GM18867 (cell line): Measurements from ENCODE around the gene TM2D1.

ENCODE experiments used
- ATAC-seq: cut with Tn5 transposase; IDR thresholded peaks from one replicate; pipeline ENCODE4 v1.9.1; 2021; ENCODE audit warnings: mild to moderate bottlenecking, moderate library complexity; ENCODE audit not compliant: unreplicated experiment

The TM2D1 gene

DNA sequence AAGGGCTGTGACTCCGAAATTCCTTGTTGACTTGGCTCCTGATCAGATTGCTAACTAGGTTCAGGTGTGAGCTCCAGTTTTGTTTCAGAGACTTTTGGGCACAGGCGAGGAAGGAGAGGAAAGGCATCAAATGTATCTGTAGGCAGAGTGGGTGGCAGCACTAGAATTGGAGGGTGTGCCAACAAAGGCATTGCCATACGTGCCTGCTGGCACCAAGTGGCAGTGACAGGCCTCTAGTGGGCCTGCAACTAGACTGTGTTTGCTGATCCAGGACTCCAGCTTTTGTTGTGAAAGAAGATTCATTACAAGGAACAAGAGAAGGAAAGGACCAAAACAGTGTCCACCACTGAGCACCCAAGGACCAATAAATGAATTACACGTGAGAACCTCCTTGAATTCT, 79.5 kb downstream of the TM2D1 start:
- no peak for ATAC-seq

DNA sequence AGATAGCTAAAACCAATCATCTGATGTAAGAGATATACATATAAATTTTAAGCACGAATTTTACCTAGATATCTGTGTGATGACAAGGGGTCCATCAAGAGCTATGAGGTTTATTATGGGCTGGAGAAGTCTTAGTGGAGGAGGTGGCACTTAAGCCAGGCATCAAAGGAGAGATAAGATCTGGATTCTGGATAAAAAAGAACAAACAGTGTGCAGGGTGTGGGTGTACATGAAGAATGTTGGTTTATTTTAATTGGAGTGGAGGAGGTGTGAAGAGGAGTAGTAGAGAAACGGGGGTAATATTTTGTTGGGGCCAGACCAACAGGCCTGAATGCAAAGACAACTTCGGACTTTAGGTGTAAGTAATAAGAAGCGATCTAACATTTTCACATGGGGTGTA, 80.6 kb downstream of the TM2D1 start:
- no peak for ATAC-seq

- ATAC-seq: no peak
Observed at GRCh38 chr1:61642475-61643232, 82.3 kb downstream of the TM2D1 start.

DNA sequence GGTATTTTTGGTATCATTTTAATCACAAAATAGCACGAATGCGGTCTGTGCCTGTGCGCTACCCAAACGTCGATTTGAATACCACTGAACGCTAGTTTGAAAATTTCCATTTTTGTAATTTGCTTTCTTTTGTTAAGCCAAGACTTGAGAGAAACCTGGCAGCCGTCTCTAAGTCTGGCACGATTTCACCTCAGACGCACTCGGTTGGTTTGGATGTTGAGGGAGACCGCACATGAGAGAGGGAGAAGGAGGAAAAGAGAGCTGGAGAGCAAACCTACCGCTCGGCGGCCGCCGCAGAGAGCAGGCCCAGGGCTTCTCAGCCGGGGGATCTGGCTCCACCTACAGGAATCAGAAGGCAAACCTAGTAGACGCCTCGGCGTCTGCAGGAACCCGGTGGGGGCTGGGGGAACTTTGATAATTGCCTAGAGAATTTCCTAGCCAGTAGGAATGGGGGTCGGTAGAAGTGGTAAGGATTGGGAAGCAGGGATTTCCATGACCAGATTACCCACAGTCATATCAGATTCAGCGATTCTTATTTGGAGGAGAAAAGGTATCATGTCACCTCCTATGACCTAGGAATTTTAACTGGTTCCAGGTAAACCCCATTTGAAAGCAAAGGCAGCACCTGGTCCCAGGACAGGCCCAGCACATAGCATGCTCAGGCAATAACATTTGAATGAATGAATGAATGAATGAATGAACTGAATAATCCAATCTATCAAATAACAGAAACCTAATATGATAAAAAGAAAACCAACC, 83.2 kb downstream of the TM2D1 start:
- ATAC-seq: peak; percentile 99

GRCh38 chr1:61640531-61641530, 84.1 kb downstream of the TM2D1 start:
- ATAC-seq: no peak

GRCh38 chr1:61639608-61640336, 85.2 kb downstream of the TM2D1 start:
- ATAC-seq: no peak

- ATAC-seq: no peak
Observed at GRCh38 chr1:61638911-61639605, 85.9 kb downstream of the TM2D1 start.

GRCh38 chr1:61638296-61638695, 86.6 kb downstream of the TM2D1 start:
- no peak for ATAC-seq

GRCh38 chr1:61637470-61637869, 87.5 kb downstream of the TM2D1 start:
- no peak for ATAC-seq

GRCh38 chr1:61636814-61637213, 88.1 kb downstream of the TM2D1 start:
- no peak for ATAC-seq

DNA sequence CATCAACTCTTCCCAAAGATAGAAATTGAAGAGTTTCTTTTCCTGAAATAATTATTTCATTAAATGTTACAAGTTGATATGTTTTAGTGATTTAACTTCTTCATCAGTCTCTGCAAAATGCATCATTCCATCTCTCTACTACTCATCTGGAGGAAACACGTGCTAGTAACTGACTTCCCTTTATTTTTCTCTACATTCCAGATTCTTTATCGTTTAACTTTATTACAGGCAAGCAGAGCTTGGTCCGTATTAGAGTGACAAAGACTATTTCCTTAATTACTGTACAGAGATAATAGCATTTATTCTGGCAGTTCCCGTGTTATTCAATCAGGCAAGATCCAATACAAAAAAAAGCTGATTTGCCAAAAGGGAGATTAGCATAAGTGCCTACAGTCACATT, 88.6 kb downstream of the TM2D1 start:
- no peak for ATAC-seq

- no peak for ATAC-seq
Observed at GRCh38 chr1:61635557-61635956, 89.4 kb downstream of the TM2D1 start.

DNA sequence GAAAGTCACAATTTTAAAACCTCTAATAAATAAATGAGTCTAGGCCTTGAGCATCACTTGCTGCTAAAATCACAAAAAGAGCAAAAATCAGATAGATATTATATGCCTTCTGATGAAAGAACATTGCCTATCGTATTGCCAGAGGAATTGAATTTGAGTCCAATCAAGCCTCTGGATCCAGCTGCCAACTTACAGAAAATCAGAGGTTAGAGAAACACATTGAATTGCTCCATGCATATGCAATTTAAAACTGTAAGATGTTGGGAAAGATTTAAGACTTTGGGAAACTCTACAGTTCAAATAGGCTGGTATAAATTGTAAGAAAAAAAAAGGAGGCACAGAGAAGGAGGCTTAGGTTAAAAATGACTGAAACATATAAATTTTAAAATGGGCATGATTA, 93.5 kb downstream of the TM2D1 start:
- no peak for ATAC-seq
